Loucy (cell line): ENCODE data around the gene SLC6A19.

Experiments
- H2AFZ ChIP-seq: fragments of 200-600 bp; sonication (generic); 2 replicates; pipeline ENCODE4 v1.6.0; 2016; ENCODE audit warnings: antibody characterized with exemption, mild to moderate bottlenecking, low read length, moderate library complexity
- H3F3A ChIP-seq: fragments of 200-600 bp; 2 replicates; pipeline ENCODE4 v1.6.0; 2016; ENCODE audit warnings: antibody characterized with exemption, low read depth, mild to moderate bottlenecking
- H3K27me3 ChIP-seq: fragments of 200-600 bp; sonication (generic); 2 replicates; pipeline ENCODE4 v1.6.1; 2014; ENCODE audit warnings: low read length, mild to moderate bottlenecking; ENCODE audit not compliant: insufficient read depth, poor library complexity, severe bottlenecking
- H3K36me3 ChIP-seq: fragments of 200-600 bp; sonication (generic); 2 replicates; pipeline ENCODE4 v1.6.1; 2016; ENCODE audit warnings: low read length; ENCODE audit not compliant: insufficient read depth
- H3K4me1 ChIP-seq: fragments of 200-600 bp; sonication (generic); 2 replicates; pipeline ENCODE4 v1.5.1; 2014; ENCODE audit warnings: low read length, mild to moderate bottlenecking; ENCODE audit not compliant: insufficient read depth, poor library complexity, severe bottlenecking
- H3K4me2 ChIP-seq: fragments of 200-600 bp; sonication (generic); 2 replicates; pipeline ENCODE4 v1.6.0; 2014; ENCODE audit warnings: antibody characterized with exemption, low read length, low read depth, mild to moderate bottlenecking; ENCODE audit not compliant: poor library complexity, severe bottlenecking
- H3K4me3 ChIP-seq: fragments of 200-600 bp; sonication (generic); 2 replicates; pipeline ENCODE4 v1.5.1; 2014; ENCODE audit warnings: low read length, mild to moderate bottlenecking, mixed read lengths; ENCODE audit not compliant: poor library complexity, severe bottlenecking
- H3K79me2 ChIP-seq: fragments of 200-600 bp; sonication (generic); 2 replicates; pipeline ENCODE4 v1.6.1; 2014; ENCODE audit warnings: low read length; ENCODE audit not compliant: insufficient read depth
- H3K9ac ChIP-seq: fragments of 200-600 bp; sonication (generic); 2 replicates; pipeline ENCODE4 v1.6.0; 2014; ENCODE audit warnings: mild to moderate bottlenecking, low read depth, low read length, moderate library complexity; ENCODE audit not compliant: poor library complexity, severe bottlenecking
- H3K9me2 ChIP-seq: fragments of 200-600 bp; sonication (generic); replicated peaks from 2 replicates; pipeline ENCODE4 v1.6.1; 2016; ENCODE audit warnings: low read depth, low read length, mixed read lengths
- H3K9me3 ChIP-seq: fragments of 200-600 bp; sonication (generic); 2 replicates; pipeline ENCODE4 v1.6.1; 2014; ENCODE audit warnings: mild to moderate bottlenecking, antibody characterized with exemption, low read length, low read depth; ENCODE audit not compliant: insufficient read depth
- H4K20me1 ChIP-seq: fragments of 200-600 bp; sonication (generic); 2 replicates; pipeline ENCODE4 v1.6.0; 2014; ENCODE audit warnings: antibody characterized with exemption, low read length, mild to moderate bottlenecking; ENCODE audit not compliant: insufficient read depth, poor library complexity, severe bottlenecking
- CTCF ChIP-seq: fragments of 200-600 bp; sonication (generic); conservative IDR thresholded peaks from 2 replicates; pipeline ENCODE4 v1.5.1; 2014; ENCODE audit warnings: mild to moderate bottlenecking, antibody characterized with exemption, low read length
- EZH2phosphoT487 ChIP-seq: fragments of 200-600 bp; IDR thresholded peaks from 2 replicates; pipeline ENCODE4 v1.6.1; 2018; ENCODE audit warnings: antibody characterized with exemption, mild to moderate bottlenecking, moderate library complexity, borderline replicate concordance

Gene SLC6A19

GRCh38 chr5:1208221-1208742 is 6.9 kb downstream of the SLC6A19 start:
- Histone ChIP-seq H3K4me1 (peaks cover 22% of the 10 kb centered on the region), H2AFZ (no peak overlapping the region), H4K20me1 (no peaks in the 10 kb centered on the region), H3K9me3 (no peaks in the 10 kb centered on the region), H3K27me3 (no peaks in the 10 kb centered on the region), H3K9ac (no peak overlapping the region), H3K4me3 (no peak overlapping the region), H3K4me2 (no peak overlapping the region), H3K9me2 (no peaks in the 10 kb centered on the region), H3K79me2 (no peaks in the 10 kb centered on the region), H3K36me3 (no peaks in the 10 kb centered on the region), H3F3A (no peaks in the 10 kb centered on the region)
- TF ChIP-seq EZH2phosphoT487 (no peak), CTCF (no peak)

DNA sequence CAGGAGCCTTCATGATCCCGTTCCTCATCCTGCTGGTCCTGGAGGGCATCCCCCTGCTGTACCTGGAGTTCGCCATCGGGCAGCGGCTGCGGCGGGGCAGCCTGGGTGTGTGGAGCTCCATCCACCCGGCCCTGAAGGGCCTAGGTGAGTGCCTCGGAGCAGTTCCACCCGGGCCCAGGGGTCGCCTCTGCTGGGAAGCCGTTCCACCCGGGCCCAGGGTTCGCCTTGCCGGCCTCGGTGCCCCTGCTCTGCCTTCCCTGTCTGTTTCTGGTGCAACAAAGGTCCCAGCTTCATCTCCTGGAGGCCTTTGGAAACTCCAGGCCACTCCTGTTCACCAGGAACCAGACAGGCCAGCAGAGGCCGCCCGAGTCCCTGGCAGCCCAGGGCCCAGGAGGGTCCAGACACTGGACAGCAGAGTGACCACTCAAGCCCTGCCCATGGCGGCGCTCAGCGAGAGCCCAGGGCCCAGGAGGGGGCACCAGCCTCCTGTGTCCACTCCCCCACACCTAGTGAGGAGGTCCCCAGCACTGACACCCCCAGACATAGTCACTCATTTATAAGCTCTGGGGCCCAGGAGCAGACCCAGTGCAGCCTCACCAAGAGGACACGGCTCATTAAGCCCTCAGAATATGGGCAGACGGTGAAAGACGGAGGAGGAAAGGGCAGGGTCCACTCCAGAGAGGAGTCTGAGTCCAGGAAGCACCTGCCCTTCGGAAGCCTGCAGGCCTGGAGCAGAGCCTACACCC is 7.5 kb downstream of the SLC6A19 start:
- no peak for TF ChIP-seq EZH2phosphoT487
- peak; percentile 21; the same call in 1 of the 2 replicates for TF ChIP-seq CTCF
- Histone ChIP-seq H3K36me3 (no peaks in the 10 kb centered on the region), H3K9ac (peak overlapping the region; percentile 19), H3K9me2 (no peaks in the 10 kb centered on the region), H3K4me1 (peaks cover 22% of the 10 kb centered on the region), H3K79me2 (no peaks in the 10 kb centered on the region), H3F3A (no peaks in the 10 kb centered on the region), H3K4me2 (no peak overlapping the region), H2AFZ (no peak overlapping the region), H3K9me3 (no peaks in the 10 kb centered on the region), H3K4me3 (no peak overlapping the region), H3K27me3 (no peaks in the 10 kb centered on the region), H4K20me1 (no peaks in the 10 kb centered on the region)

DNA sequence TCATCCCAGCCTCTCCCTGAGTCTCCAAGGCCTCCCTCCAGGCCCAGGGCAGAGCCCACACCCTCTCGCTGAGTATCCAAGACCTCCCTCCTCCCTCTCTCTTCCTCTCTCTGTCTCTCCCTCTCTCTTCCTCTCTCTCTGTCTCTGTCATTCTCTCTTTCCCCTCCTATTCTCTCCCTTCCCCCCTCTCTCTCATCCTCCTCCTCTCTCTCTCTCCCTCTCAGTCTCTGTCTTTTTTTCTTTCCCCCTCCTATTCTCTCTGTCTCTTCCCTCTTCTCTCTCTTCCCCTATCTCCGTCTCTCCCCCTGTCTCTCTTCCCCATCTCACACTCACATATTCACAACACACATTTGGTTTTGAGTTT is 8.1 kb downstream of the SLC6A19 start:
- H3K27me3 ChIP-seq = no peaks in the 10 kb centered on the region

More for the DNA sequence above, 8.1 kb downstream of the SLC6A19 start:
- H3K9me2 ChIP-seq = no peaks in the 10 kb centered on the region
- H3K36me3 ChIP-seq = no peaks in the 10 kb centered on the region
- no peaks in the 10 kb centered on the region for H3K9me3 ChIP-seq
- H3F3A ChIP-seq = no peaks in the 10 kb centered on the region
- no peak overlapping the region for H2AFZ ChIP-seq
- peak overlapping the region; percentile 19 for H3K9ac ChIP-seq
- H3K79me2 ChIP-seq = no peaks in the 10 kb centered on the region
- H3K4me1 ChIP-seq = peaks cover 22% of the 10 kb centered on the region
- no peaks in the 10 kb centered on the region for H4K20me1 ChIP-seq
- H3K4me3 ChIP-seq = no peak overlapping the region
- TF ChIP-seq EZH2phosphoT487 = no peak
- no peak for TF ChIP-seq CTCF
- no peak overlapping the region for H3K4me2 ChIP-seq
